HepG2 (cell line): ENCODE data around the gene ALK. TPM values are rescaled to one million over a fixed set of nuclear protein-coding genes. Genes with fewer than 3 reads are reported as not detected.

Source experiments
- EEA1 ChIP-seq: sonication (generic); formaldehyde crosslinking; IDR thresholded peaks from 2 replicates; pipeline ENCODE4 v1.5.1; 2020; ENCODE audit warnings: mild to moderate bottlenecking, missing genetic modification reagents, borderline replicate concordance
- MAF1 ChIP-seq: sonication (generic); formaldehyde crosslinking; IDR thresholded peaks from 2 replicates; pipeline ENCODE4 v1.5.0; 2020; ENCODE audit warnings: missing genetic modification reagents, borderline replicate concordance
- NBN ChIP-seq: fragments of 450-650 bp; conservative IDR thresholded peaks from 2 replicates; pipeline ENCODE4 v1.6.1; 2017
- PRMT3 ChIP-seq: sonication (generic); formaldehyde crosslinking; IDR thresholded peaks from 2 replicates; pipeline ENCODE4 v1.8.1; 2022; ENCODE audit warnings: low read depth, mild to moderate bottlenecking, moderate library complexity, missing genetic modification reagents, borderline replicate concordance
- SMC3 ChIP-seq: IDR thresholded peaks from 2 replicates; pipeline ENCODE4 v1.6.1; 2011; ENCODE audit warnings: low read length, improper control_type of control experiment
- TFDP2 ChIP-seq: sonication (generic); formaldehyde crosslinking; IDR thresholded peaks from 2 replicates; pipeline ENCODE4 v1.4.0; 2020; ENCODE audit warnings: missing genetic modification reagents
- ZHX2 ChIP-seq, 2 experiments: sonication (generic) in 1 of 2; formaldehyde crosslinking in 1 of 2; IDR thresholded peaks; 2 replicates each; pipeline versions ENCODE4 v1.6.1 to v1.9.0; 2014 to 2022; ENCODE audit warnings: antibody characterized with exemption in 1 of 2, borderline replicate concordance in 1 of 2, inconsistent platforms in 1 of 2, low read depth in 1 of 2, missing genetic modification reagents in 1 of 2
- ZMAT3 ChIP-seq: sonication (generic); formaldehyde crosslinking; conservative IDR thresholded peaks from 2 replicates; pipeline ENCODE4 v1.7.0; 2021; ENCODE audit warnings: missing genetic modification reagents
- ZNF281 ChIP-seq: sonication (generic); formaldehyde crosslinking; IDR thresholded peaks from 2 replicates; pipeline ENCODE4 v1.4.0; 2020; ENCODE audit warnings: missing genetic modification reagents, borderline replicate concordance
- ZNF431 ChIP-seq: sonication (generic); formaldehyde crosslinking; IDR thresholded peaks from 2 replicates; pipeline ENCODE4 v1.9.0; 2022; ENCODE audit warnings: missing genetic modification reagents, low read depth, mild to moderate bottlenecking, borderline replicate concordance
- polyA plus RNA-seq, 8 experiments: library from polyadenylated mRNA; depleted of rRNA in 3 of 8; stranded (reverse) in 7 of 8; unstranded in 1 of 8; fragments of >200 nt; fragmentation: Illumina TruSeq in 4 of 8; extraction: Trizol in 4 of 8; gene quantifications; 2 replicates each; pipeline versions ENCODE4 v1.2.1 to v1.2.3, GENCODE V29; 2011 to 2016; ENCODE audit warnings: low read depth in 4 of 8, missing spikeins in 1 of 8, mixed read lengths in 1 of 8; ENCODE audit not compliant: insufficient read depth in 1 of 8
- total RNA-seq, 5 experiments: library from RNA; depleted of rRNA; stranded (reverse); fragments of >200 nt; fragmentation: Illumina TruSeq; extraction: Trizol; gene quantifications; 2 replicates each; pipeline ENCODE4 v1.2.3, GENCODE V29; 2016; ENCODE audit warnings: low read depth in 1 of 5

ALK gene
- total and polyA plus RNA-seq, 2 of the 13 experiments (the other 11 are each of a cell fraction or from before 2014, with no cell fraction given) = not detected

GRCh38 chr2:29807082-29807481, 114.3 kb downstream of the ALK start (continued):
- TF ChIP-seq TFDP2 (no peak), NBN (no peak), ZMAT3 (CRISPR knock-in tag) (no peak), EEA1 (CRISPR knock-in tag) (no peak), ZNF281 (no peak), SMC3 (no peak), ZHX2 (IDR thresholded peaks at IDR 0.05; ENCODE audit: low read depth) (no peak), ZHX2 (CRISPR knock-in tag; IDR thresholded peaks at IDR 0.05; ENCODE audit: borderline replicate concordance) (no peak), PRMT3 (CRISPR knock-in tag) (no peak), ZNF431 (CRISPR knock-in tag) (no peak), MAF1 (CRISPR knock-in tag) (no peak)
